ENCODE results near the gene PPP1R27.
A peak's percentile ranks its signal among the peaks of the same experiment; 100 is the strongest.
"Not testable (repeated sequence)": the region's sequence is repeated elsewhere in the genome, so short reads cannot be mapped to it uniquely, and the experiment has no call there.

PPP1R27 gene

DNA sequence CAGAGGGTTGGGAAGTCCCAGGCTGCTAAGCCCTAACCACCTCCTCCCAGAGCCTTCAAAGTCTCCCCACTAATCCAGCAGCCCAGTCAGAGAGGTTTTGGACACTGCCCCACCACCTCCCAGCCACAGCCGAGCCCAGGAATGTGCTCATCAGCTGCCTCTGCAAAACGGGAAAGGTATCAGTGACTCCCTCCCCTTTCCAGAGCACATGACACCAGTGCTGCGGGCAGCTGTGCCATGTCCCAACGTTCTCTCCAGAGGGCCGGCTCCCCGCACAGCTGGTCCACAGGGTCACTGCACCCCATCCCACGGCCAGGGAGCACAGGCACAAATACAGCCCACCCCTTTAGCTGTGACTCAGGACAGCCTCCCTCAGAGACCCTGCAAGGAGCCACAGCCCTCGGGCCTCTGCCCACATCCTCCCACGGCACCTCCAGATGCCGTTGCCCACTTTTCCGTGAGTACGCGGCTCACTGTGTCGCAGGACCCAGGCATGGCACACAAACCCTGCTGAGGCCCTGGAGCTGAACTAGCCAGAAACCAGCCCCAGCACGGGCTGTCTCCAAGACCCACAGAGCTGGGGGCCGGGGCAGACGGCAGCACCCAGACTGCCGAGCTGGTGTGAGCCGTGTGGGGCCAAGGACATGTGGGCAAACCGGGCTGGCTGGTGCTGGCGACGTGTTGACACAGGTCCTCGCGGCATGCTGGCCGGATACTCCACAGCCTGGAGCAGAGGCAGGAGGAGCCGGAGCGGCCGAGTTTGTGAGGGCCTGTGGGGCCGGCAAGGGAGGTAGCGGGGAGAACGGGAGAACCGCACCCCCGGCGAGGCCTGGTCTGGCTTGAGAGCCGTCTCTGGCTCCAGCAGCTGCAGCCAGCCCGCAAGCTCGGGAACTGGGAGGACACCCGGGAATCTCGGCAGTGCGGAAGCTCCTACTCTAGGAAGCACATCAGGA is 6.3 kb upstream of the PPP1R27 start:
- no peak for DNase-seq (ENCODE audit: low read depth)

DNA sequence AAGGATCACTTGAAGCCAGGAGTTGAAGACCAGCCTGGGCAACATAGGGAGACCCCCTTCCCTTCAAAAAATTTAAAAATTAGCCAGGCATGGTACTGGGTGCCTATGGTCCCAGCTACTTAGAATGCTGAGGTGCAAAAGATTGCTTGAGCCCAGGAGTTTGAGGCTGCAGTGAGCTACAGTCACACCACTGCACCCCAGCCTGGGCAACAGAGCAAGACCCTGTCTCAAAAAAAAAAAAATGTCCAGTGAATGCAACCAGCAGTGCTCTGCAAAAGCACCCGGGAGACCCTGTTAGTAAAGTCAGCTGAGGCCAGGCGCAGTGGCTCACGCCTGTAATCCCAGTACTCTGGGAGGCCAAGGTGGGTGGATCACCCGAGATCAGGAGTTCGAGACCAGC is 5.2 kb upstream of the PPP1R27 start:
- DNase-seq (ENCODE audit: low read depth), result not testable (repeated sequence)

DNA sequence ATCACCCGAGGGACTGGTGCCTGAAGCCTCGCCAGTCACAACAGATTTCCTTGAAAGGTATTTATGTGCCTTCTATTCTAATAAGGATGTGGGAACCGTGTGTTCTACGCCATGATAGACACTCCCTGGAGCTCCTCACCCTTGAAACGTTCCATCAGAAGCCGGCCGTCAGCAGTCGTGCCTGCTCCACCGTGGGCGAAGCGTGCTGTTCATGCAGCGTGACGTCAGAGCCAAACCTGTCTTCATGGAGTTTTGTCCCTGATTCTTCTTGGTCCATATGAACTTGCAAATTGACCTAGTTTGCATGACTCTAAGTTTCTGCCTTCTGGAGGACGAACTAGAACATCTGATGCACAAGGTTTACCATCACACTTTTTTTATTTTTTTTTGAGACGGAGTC is 4.5 kb upstream of the PPP1R27 start:
- DNase-seq (ENCODE audit: low read depth), result no peak

GRCh38 chr17:81838753-81839255 is 4.0 kb upstream of the PPP1R27 start:
- no peak for DNase-seq (ENCODE audit: low read depth)

GRCh38 chr17:81837641-81838040 is 2.8 kb upstream of the PPP1R27 start:
- no peak for DNase-seq (ENCODE audit: low read depth)

DNA sequence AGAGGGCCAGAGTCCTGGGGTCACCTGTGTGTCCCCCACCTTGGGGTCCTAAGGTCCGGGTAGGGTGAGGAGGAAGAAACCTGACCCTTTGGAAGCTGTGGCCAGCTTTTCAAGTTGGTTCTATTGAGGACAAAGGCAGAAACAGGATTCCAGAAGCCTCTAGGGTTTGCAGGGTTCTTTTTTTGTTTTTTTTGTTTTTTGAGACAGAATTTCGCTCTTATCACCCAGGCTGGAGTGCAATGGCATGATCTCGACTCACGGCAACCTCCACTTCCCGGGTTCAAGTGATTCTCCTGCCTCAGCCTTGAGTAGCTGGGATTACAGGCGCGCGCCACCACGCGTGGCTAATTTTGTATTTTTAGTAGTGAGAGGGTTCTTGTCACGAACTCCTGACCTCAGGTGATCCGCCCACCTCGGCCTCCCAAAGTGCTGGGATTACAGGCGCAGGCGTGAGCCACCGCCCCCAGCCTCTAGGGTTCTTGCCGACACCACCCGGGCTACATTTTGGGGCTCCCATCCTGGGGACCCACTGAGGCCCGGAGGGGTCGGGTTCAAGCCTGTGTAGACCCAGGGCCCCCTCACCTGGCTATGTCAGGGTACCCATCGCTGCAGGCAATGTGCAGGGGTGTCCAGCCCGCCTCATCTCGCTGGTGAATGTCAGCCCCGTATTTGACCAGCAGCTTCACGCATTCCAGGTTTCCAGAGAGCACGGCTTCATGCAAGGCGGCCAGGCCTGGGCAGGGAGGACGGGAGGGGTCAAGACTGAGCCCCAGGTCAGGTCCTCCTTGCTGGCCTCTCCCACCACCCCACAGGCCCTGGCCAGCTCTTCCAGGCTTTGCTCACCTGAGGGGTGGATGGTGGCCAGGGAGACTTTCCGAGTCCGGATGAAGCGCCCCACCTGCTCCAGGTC is 674 bp downstream of the PPP1R27 start:
- DNase-seq (ENCODE audit: low read depth), result no peak

DNA sequence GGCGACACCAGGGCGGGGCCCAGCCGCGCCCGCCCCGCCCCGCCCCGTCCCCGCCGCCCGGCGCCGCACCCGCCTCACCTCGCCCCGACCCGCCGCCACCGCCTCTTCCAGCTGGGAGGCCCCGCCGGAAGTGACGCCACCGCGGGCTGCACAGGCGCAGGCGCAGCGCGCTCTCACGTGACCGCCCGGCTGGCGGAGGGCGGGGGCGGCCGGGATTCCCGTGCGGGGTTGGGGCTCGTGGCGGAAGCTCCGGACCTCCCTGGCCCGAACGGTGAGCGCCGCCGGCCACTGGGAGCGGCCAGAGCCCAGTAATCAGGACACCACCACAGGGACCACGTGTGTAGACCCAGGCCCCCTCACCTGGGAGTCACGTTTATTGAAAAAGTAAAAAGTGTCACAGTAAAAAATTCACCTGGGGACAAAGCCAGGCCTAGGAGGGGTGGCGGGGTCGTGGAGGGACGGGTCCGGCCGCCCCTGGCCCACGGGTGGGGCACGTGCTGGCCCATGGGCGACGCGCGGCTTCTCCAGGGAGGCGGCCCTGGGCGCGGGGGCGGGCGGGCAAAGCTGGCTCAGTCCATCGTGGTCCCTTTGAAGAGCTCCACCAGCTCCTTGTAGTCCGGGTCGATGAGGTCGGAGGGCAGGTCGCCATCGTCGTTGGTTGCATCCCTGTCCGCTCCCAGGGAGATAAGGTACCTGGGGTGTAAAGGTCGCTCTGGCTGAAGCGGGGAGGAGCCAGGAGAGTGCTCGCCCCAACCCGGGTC is 1.5 kb downstream of the PPP1R27 start, which contains the start of gene MCRIP1:
TSS of gene MCRIP1 (minus strand) at position 132 of the 761 bp plus-strand sequence. CDS start 8,785 bp downstream, outside the sequence.
- DNase-seq (ENCODE audit: low read depth), result peak; percentile 98

- peak; percentile 56 for DNase-seq (ENCODE audit: low read depth)
These were observed 2.2 kb downstream of the PPP1R27 start for GRCh38 chr17:81832608-81833159.

DNA sequence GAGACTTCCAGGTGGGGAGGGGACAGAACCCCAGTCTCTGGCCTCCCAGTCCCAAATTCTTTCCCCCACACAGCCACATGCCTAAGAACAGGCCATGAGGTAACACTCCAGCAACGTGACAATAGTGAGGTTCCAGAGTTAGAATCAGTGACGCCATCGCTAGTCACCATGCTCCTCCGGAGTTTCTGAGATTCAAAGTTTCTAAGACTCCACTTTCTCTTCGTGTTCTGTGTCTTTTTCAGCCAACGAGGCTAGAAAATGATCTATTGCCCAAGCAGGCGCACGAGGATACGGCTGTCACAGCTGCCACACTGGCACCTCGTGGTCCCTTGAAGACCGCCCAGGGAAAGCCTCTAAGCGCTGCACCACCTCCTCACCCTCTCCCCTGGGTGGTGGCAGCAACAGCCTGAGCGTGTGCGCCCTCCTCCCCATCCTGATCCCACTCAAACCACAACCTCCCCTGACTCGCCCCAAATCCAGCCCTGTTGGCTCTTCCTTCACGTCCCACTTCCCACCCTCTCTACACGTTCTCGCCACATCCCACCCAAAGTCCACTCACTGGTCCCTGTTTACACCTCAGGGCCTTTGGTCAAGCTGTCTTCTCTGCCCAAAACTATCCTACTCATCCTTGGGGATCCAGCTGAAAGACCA is 2.8 kb downstream of the PPP1R27 start:
- DNase-seq (ENCODE audit: low read depth), result peak; percentile 86

GRCh38 chr17:81831563-81831956 is 3.3 kb downstream of the PPP1R27 start:
- no peak for DNase-seq (ENCODE audit: low read depth)

DNA sequence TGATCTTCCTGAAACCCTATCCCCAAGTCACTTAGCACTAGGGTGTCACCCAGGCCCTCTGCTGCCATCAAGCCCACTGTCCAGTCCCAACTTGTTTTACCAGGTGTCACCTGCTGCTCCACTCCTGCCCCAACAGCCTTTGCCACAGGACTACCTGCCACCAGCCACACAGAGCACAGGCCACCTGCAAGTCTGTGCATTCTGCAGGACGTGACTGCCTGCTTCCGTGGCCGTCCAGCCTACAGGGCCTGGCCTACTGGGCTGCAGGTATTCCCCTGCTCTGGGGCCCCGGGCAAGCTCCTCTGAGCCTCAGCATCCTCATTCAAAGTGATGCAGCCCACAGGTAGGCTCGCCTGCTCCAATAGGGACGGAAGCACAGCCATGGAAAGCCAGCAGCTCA is 5.0 kb downstream of the PPP1R27 start:
- no peak for DNase-seq (ENCODE audit: low read depth)

GRCh38 chr17:81828656-81829055 is 6.2 kb downstream of the PPP1R27 start:
- DNase-seq (ENCODE audit: low read depth), result no peak

GRCh38 chr17:81825841-81826466 is 8.9 kb downstream of the PPP1R27 start:
- DNase-seq (ENCODE audit: low read depth), result no peak

- DNase-seq (ENCODE audit: low read depth), result no peak
These were observed 10.3 kb downstream of the PPP1R27 start for GRCh38 chr17:81824595-81824994.

DNA sequence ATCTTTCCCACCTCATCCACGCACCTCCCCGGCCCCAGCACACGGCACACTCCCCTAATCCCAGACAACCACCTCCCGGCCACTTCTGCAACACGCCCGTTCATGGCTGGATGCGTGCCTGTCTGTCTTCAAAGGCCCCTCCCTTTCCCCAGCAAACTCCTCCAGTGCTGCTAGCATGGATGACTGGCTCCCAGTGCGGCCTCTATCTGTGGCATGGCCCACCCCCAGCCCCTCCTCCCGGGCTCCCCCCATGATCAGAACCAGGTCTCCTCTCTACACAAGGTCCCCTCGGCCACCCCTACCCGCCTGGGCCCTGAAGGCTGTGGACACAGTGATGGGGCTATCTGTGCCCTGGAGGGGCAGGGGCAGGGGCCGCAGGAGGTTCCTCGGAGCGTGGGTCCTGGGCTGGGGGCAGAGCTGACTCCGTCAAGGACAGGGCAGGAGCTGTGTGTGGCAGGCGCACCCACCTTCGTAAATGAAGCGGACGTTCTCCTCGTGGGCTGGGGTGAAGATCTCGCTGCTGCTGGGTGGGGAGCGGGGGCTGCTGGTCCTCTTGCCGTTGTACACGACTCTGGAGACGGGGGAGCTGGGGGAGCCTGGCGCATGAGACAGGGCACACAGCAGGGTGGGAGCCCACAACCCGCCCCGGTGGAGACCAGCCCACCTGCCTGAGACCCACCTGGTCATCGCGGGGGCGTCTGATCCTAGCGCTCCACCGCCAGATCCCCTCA is 10.9 kb downstream of the PPP1R27 start:
- DNase-seq (ENCODE audit: low read depth), result no peak

DNA sequence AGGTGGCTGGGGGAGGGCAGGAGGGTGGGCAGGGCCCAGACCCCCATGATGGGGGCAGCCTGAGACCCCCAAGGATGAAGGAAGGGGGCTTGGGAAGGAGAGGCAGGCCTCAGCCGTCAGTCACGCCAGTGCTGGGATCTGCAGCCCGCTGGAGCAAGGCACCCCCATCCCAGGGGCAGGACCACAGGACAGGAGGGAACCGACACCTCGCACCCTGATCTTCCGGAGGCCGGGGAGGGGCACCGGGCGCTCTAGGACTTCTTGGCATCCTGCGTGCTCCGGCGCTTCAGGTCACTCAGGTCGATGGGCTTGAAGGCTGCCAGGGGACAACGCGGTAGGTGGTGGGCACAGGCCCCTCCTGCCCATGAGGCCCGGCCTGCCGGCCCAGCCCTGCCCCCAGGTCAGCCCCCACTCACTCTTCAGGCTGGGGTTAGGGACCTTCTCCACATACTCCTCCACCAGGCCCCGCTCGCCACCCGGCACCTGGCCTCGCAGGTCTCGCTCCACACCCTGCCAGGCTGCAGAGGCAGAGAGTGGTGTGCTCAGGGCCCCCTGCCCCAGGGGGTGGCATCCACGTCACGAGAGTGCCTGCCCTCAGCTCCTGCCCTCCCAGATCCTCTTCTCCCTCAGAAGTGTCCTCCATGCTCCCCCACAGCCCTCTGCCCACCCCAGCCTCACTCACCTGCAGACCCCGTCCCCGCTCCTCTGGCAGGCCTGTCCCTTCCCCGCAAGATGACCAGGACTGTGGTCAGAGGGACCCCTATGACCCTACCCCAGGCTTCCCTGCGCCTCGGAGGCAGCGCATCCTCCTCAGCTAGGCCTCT is 11.6 kb downstream of the PPP1R27 start:
- DNase-seq (ENCODE audit: low read depth), result no peak

GRCh38 chr17:81822312-81822637 is 12.6 kb downstream of the PPP1R27 start:
- no peak for DNase-seq (ENCODE audit: low read depth)

DNA sequence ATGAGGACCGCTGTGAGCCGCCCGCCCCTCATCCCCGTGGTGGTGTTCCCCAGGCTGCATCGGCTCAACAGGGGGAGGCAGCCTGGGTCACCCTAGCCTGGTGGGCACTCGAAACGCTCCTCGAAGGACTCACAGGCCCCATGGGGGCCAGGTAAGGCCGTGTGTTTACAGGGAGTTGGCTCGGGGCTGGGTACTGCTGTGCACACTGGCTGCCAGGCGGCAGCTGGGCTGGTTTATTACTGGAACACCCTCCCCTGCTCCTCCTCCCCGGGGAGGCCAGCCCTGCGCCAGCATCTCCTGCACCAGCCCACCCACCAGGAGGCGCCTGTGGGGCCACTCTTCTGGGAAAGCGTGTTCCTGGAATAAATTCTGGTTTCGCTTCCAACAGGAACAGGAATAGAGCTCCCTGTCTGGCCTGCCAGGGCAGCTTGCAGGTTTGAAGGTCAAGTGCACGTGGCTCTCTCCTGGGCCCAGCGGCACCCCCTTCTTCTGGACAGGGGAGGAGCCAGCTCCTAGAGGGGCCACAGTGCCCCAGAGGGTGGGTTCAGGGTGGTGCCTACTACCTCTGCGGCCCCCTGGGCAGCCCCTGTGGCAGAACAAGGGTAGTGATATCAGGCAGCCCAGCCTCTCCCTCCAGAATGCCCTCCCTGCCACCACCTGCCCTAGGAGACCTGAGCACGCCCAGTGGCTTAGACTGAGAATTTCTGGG is 13.1 kb downstream of the PPP1R27 start:
- peak; percentile 68 for DNase-seq (ENCODE audit: low read depth)

All from ELR (cell line).